ENCODE results near the gene ARHGAP12. TPM values are rescaled to one million over a fixed set of nuclear protein-coding genes. Genes with fewer than 3 reads are reported as not detected.

The ARHGAP12 gene, protein sequence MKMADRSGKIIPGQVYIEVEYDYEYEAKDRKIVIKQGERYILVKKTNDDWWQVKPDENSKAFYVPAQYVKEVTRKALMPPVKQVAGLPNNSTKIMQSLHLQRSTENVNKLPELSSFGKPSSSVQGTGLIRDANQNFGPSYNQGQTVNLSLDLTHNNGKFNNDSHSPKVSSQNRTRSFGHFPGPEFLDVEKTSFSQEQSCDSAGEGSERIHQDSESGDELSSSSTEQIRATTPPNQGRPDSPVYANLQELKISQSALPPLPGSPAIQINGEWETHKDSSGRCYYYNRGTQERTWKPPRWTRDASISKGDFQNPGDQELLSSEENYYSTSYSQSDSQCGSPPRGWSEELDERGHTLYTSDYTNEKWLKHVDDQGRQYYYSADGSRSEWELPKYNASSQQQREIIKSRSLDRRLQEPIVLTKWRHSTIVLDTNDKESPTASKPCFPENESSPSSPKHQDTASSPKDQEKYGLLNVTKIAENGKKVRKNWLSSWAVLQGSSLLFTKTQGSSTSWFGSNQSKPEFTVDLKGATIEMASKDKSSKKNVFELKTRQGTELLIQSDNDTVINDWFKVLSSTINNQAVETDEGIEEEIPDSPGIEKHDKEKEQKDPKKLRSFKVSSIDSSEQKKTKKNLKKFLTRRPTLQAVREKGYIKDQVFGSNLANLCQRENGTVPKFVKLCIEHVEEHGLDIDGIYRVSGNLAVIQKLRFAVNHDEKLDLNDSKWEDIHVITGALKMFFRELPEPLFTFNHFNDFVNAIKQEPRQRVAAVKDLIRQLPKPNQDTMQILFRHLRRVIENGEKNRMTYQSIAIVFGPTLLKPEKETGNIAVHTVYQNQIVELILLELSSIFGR
- 10 to 100 TPM; 16.0 to 18.9 (median 17.9) TPM for total RNA-seq (2021; fragmentation: NEBNext Ultra II Directional; extraction: Animal tissue kit (Norgen Biotek cat#: 25700))
- long read RNA-seq, full-length matches to known transcripts = 2 of 12 reads
- long read RNA-seq, partial matches to known transcripts = 7 of 12 reads
- long read RNA-seq, other reads (novel, unspliced or antisense) = 3 of 12 reads

DNA sequence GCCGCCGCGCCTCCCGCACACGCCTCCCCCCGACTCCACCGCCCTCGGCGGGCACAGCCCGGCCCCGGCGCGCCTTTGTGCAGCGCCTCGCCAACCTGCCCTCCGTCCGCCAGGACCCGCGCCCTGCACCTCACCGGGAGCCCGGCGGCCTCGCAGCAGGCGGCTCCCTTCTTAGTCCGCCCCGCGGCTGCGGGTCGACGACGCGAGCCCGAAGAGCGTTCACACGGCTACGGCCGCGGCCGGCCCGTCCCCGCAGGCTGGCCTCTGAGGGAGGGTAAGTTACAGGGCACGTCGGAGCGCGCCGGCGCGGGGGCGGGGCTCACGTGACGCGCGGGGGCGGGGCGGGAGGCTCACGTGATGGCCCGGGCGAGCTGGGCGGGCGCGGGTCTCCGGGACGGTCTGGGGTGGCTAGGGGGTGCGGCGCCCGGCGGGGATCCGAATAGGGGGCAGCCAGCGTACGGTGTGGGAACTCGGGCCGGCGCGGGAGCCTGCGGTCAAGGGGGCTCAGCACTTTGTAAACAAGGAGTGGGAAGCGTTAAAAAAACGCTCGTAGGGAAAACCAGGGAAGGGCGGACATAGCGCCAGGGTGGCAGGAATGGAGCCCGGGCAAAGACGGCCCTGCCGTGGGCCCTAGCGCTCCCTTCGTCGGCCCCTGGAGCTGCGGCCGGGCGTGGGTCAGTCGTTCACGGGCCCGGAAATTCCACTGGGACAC lies at the start of gene ARHGAP12:
Gene ARHGAP12, minus strand, starts transcription at position 283 of the 712 bp plus-strand sequence. CDS start 19,976 bp downstream, outside the sequence.
- DNase-seq = peak; percentile 72
- Mint-ChIP-seq H3K36me3 (ENCODE audit: low read depth) (no peaks in the 10 kb centered on the region), H3K27me3 (ENCODE audit: insufficient read depth) (no peaks in the 10 kb centered on the region; the same call in 1 of the 2 replicates), H3K9me3 (no peaks in the 10 kb centered on the region), H3K4me3 (peak within 1 kb of the TSS; percentile 92), H3K27ac (peak within 1 kb of the TSS; percentile 92), H3K4me1 (ENCODE audit: low read depth) (peaks cover 56% of the 10 kb centered on the region)
- TF ChIP-seq, protein P1, sequence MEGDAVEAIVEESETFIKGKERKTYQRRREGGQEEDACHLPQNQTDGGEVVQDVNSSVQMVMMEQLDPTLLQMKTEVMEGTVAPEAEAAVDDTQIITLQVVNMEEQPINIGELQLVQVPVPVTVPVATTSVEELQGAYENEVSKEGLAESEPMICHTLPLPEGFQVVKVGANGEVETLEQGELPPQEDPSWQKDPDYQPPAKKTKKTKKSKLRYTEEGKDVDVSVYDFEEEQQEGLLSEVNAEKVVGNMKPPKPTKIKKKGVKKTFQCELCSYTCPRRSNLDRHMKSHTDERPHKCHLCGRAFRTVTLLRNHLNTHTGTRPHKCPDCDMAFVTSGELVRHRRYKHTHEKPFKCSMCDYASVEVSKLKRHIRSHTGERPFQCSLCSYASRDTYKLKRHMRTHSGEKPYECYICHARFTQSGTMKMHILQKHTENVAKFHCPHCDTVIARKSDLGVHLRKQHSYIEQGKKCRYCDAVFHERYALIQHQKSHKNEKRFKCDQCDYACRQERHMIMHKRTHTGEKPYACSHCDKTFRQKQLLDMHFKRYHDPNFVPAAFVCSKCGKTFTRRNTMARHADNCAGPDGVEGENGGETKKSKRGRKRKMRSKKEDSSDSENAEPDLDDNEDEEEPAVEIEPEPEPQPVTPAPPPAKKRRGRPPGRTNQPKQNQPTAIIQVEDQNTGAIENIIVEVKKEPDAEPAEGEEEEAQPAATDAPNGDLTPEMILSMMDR (IDR thresholded peaks at IDR 0.05) = peak; percentile 6; the same call in 1 of the 2 replicates

DNA sequence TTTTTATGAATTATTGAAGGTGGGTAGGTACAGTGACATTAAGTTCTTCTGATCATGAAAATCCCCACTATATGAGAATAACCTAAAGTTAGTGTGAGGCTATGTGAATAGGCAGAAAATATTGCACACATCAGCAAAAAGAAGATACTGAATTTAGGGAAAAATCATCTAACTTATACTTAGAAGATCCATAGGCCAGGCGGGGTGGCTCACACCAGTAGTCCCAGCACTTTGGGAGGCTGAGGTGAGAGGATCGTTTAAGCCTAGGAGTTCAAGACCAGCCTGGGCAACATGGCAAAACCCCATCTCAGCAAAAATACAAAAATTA lies 49.5 kb upstream of the ARHGAP12 start:
- no peak for DNase-seq

DNA sequence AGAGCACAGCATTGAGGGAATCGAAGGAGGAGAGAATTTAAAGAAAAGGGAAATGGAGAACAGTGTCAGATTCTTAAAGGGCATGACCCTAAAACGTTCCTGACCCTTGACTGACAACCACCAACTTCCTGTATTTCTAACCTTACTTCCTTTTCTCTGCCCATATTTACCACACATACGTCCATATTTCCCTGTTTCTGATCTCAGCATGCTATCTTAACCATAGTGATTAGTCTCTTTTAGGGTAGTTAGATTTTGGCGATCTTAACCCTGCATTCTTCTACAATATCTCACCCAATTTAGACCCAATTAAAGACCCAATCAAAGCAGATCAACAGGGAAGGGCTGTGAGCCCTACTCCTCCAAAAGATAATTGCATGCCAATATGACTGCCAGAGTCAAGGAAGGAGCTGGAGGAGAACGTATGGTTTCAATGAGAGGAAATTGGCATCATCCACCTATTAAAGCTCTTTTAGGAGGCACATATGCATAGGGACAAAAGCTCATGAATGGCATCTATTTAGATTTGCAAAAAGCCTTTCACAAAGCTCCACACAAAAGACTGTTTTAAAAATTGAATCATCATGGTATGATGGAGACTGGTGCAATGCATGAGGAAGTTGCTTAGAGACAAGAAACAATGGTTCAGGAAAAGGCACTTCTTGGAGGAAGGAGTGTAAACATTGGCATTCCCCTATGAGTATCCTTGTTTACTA lies 49.0 kb upstream of the ARHGAP12 start:
- DNase-seq = peak; percentile 71
- Mint-ChIP-seq H3K4me3 (no peak overlapping the region), H3K27me3 (ENCODE audit: insufficient read depth) (no peaks in the 10 kb centered on the region), H3K36me3 (ENCODE audit: low read depth) (no peaks in the 10 kb centered on the region), H3K27ac (peak overlapping the region; percentile 50), H3K4me1 (ENCODE audit: low read depth) (peaks cover 34% of the 10 kb centered on the region), H3K9me3 (no peaks in the 10 kb centered on the region)
- TF ChIP-seq, protein P1 (IDR thresholded peaks at IDR 0.05) = no peak

More for the DNA sequence above, 49.5 kb upstream of the ARHGAP12 start:
- Mint-ChIP-seq H3K27me3 (ENCODE audit: insufficient read depth) (no peaks in the 10 kb centered on the region), H3K27ac (peak overlapping the region; percentile 50), H3K9me3 (no peaks in the 10 kb centered on the region), H3K4me3 (no peak overlapping the region), H3K4me1 (ENCODE audit: low read depth) (peaks cover 34% of the 10 kb centered on the region), H3K36me3 (ENCODE audit: low read depth) (no peaks in the 10 kb centered on the region)
- TF ChIP-seq, protein P1 (IDR thresholded peaks at IDR 0.05) = no peak

DNA sequence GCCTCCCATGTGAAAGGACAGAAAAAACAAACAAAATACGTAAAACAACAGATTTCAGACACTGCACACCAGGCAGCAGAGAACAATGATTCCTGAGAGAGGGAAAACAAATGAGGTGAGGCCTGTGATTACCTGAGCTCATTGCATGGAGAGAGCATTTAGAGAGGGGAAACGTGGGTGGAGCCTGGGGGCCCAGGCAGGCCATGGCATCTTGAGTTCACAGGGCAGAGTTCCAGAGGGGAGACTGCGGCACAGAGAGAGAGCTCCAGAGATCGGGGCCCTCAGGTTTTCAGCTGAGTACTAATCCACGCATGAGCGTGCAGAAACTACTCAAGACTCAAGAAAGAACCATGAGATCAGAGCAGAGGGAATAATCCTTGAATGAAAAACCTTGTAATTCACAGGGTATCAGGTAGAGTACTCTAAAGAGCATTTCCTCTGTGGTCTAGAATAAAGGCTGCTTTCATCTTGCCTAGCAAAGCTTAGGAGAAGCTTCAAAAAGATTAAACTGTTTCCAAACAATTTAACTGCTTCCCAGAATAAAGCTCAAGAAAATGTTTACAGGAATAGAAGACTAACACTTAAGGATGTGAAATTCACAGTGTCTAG lies 46.6 kb upstream of the ARHGAP12 start:
- TF ChIP-seq, protein P1 (IDR thresholded peaks at IDR 0.05) = no peak
- Mint-ChIP-seq H3K9me3 (no peaks in the 10 kb centered on the region), H3K36me3 (ENCODE audit: low read depth) (no peaks in the 10 kb centered on the region), H3K4me3 (no peak overlapping the region), H3K27me3 (ENCODE audit: insufficient read depth) (no peaks in the 10 kb centered on the region), H3K4me1 (ENCODE audit: low read depth) (peaks cover 34% of the 10 kb centered on the region), H3K27ac (peak overlapping the region; percentile 29)
- no peak for DNase-seq
